GF-D8 (cell line): ENCODE data around the gene SNRPA.
A peak's percentile ranks its signal among the peaks of the same experiment; 100 is the strongest.
"Not testable (repeated sequence)": the region's sequence is repeated elsewhere in the genome, so short reads cannot be mapped to it uniquely, and the experiment has no call there.

ENCODE experiments used
- DNase-seq: peaks from one replicate; lab custom pipeline; 2025; lab: John Stamatoyannopoulos, UW

The SNRPA gene

DNA sequence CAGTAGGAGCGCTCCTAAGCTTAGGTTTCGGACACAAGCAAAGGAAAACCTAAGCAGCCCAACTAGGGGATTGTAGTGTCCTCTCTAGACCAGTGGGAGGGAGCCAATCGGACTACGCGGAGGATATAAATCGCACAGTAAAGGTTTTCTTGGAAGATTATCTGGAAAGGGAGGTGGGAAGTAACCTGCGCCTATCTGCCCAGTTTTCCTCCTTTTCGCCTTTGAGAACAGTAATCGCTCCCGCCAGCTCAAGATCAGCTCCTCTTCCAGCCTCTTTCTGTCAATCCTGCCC is 26.6 kb downstream of the SNRPA start:
- DNase-seq = no peak

DNA sequence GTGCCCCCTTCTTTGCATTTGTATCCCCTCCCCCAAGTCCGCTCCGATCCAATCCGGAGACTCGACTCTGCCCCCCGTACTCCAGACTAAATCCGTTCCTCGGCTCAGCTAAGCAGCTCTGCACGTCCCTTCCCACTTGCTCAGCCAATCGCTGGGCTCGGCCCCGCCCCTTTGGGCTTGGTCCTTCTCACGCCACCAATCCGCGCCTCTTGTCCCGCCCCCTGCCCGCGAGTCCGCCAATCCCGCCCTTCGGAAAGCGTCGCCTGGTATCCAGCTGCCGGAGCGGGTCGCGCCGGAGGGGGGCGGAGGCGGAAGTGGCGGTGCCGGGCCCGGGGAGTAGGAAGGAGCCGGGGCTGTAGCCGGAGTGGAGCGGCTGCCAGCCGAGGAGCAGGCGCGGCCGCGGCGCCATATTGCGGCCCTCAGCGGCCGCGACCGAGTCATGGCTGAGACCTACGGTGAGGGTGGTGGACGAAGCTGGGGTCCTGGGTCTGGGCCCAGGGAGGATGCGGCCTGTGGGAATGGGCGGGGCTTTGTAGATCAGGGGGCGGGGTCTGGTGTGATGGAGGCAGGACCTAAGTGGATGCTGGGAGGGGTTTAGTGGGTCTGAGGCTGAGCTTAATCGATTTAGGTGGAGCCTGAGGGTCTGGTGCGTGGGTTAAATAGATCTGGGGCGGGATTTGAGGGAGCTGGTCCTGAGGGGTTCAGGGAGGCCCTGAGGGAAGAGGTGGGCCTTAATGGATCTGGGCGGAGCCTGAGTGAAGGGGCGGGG is 27.1 kb downstream of the SNRPA start, which contains the start of gene RAB4B:
RAB4B (plus strand) TSS at position 311 of the 769 bp plus-strand sequence; CDS start at position 440, 129 bp downstream.
- DNase-seq = peak; percentile 98

DNA sequence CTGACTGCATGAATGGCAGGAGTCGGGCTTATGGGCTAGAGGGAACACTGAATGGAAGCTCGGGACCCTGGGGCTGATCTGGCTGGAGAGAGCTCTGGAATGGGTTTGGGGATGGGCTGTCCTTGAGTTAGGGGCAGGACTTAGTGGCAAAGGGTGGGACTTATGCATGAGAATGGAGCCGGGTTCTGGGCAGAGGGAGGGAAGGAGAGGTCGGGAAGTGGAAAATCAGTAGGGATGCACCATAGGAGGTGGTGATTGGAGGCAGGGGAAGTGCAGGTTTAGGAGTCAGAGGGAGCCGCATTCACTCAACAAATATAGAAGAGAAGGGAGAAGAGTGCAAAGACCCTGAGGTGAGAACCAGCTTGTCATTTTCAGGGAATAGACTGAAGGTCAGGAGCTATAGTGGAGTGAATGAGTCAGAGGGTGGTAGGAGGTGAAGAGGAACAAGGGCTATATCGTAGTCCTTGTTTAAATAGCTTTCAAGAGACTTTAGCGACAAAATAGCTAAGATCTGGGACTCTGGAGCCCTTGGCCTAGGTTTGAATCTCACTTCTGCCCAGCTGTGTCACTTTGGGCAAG is 27.8 kb downstream of the SNRPA start:
- no peak for DNase-seq

DNA sequence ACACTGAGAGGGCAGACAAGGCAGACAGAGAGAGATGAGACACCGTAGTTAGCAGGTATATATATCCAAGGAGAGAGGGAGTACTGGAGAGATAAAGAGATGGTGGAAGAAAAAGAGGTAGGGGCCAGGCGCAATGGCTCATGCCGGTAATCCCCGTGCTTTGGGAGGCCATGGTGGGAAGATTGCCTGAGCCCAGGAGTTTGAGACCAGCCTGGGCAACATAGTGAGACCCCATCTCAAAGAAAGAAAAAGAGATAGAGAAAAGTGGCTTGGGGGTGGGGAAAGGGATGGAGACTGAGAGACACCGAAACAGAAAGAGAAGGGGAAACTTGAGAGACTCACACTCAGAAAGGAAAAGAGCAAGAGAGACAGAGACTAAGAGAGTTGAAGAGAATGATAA is 29.6 kb downstream of the SNRPA start:
- DNase-seq = no peak

DNA sequence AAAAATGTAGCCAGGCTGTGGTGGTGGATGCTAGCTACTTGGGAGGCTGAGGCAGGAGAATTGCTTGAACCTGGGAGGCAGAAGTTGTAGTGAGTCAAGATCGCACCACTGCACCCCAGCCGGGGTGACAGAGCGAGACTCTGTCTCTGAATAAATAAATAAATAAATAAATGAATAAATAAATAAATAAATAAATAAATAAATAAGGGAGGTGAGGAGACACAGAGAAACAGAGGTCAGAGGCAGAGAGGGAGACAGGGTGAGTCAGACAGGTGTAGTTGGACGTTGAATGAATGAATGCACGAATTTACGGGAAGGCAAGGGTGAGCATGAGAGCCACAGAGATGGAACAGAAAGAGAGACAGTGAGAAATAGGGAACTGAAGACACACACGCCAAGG is 30.1 kb downstream of the SNRPA start:
- DNase-seq = no peak

DNA sequence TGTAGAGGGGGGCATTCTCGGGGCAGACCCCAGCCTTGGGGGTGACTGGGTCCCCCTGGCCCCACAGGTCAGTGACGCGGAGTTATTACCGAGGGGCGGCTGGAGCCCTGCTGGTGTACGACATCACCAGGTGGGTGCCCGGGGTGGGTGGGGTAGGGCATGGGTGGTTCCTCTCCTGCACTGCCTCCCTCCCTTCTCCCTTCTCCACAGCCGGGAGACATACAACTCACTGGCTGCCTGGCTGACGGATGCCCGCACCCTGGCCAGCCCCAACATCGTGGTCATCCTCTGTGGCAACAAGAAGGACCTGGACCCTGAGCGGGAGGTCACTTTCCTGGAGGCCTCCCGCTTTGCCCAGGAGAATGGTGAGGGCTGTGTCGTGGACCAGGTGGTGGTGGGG is 32.7 kb downstream of the SNRPA start:
- DNase-seq = no peak

DNA sequence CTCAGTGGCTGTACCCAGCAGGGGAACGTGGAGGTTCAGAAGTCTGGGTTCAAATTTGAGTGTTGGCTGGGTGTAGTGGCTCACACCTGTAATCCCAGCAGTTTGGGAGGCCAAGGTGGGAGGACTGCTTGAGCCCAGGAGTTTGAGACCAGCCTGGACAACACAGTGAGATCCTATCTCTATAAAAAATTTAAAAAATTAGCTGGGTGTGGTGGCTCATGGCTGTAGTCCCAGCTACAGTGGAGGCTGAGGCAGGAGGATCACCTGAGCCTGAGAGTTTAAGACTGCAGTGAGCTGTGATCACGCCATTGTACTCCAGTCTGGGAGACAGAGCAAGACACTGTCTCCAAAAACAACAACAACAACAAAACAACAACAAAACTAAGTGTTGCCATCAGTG is 33.1 kb downstream of the SNRPA start:
- not testable (repeated sequence) for DNase-seq

DNA sequence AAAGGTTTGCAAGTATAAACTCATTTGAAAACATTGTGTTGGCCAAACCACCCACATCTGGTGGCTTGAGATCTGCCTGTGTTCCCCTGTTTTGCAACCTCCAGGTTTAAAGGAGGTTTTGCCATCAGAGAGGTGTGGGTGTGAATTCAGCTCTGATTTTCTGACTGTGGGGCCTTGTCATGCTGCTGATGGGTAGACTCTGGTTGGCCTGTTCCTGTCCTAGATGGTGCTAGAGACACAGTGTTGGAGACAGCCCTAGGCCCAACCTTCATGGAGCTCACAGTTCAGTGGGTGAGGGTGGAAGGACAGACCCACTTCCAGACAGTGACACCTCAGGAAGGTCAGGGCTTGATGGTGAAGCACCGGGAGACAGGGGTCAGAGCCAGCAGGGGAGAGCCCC is 34.5 kb downstream of the SNRPA start:
- no peak for DNase-seq

DNA sequence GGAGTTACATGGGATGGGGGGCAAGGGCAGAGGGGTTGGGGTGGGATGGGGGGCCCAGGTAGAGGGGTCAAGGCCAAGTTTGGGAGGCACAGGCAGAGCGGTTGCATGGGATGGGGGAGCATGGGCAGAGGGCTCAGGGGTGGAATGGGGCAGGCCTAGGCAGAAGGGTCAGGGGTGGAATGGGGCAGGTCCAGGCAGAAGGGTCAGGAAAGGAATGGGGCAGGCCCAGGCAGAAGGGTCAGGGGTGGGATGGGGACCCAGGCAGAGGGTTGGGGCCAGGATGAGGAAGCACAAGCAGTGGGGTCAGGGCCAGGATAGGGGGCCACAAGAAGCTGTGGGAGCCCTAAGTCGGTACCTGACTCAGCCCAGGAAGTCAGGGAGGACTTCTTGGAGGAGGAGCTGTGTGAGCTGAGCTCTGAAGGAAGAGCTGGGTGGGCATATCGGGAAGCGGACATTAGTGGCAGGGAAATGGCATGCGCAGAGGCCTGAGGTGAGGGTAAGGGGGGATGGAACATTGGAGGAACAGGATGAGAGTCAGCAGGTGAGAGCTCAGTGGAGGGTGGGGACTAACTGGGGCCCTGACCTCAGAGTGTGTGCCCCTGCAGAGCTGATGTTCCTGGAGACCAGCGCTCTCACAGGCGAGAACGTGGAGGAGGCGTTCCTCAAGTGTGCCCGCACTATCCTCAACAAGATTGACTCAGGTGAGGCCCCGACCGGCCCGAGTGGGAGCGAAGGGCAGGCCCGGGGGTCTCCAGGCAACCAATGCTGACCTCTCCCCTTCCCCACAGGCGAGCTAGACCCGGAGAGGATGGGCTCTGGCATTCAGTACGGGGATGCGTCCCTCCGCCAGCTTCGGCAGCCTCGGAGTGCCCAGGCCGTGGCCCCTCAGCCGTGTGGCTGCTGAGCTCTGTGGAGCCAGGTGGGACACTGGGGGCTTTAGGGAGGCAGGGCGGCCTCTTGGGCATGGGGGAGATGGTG is 35.3 kb downstream of the SNRPA start:
- no peak for DNase-seq

DNA sequence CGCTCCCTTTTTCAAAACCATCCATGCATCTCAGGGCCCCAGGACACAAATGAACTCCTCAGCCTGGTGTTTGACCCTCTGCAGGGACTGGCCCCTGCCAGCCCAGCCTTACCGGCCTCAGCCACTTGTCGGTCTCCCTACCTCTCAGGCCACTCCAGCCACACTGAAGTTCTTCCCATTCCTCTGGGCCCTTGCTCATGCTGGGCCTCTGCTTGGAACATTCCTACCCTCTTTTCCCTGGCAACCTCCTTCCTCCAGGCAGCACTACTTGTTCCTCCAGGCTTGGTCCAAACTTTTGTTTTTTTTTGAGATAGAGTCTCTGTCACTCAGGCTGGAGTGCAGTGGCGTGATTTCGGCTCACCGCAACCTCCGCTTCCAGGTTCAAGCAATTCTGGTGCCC is 40.3 kb downstream of the SNRPA start:
- no peak for DNase-seq

DNA sequence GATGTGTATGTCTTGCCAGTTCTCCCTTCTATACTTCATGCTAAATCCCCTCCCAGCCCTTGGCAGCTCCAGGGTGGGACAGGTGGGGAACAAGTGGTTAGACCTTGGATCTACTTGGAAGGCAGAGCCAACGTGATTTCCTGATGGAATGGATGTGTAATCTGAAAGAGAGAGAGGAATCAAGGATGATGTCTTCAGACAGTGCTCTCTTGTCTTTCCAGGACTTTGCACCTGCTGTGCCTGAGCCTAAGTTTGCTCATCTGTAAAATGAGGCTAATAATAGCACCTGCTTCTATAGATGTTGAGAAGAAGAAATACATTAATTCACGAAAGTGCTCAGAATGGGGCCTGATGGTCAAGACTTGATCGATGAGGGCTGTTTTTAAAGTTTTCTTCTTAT is 41.0 kb downstream of the SNRPA start:
- no peak for DNase-seq

DNA sequence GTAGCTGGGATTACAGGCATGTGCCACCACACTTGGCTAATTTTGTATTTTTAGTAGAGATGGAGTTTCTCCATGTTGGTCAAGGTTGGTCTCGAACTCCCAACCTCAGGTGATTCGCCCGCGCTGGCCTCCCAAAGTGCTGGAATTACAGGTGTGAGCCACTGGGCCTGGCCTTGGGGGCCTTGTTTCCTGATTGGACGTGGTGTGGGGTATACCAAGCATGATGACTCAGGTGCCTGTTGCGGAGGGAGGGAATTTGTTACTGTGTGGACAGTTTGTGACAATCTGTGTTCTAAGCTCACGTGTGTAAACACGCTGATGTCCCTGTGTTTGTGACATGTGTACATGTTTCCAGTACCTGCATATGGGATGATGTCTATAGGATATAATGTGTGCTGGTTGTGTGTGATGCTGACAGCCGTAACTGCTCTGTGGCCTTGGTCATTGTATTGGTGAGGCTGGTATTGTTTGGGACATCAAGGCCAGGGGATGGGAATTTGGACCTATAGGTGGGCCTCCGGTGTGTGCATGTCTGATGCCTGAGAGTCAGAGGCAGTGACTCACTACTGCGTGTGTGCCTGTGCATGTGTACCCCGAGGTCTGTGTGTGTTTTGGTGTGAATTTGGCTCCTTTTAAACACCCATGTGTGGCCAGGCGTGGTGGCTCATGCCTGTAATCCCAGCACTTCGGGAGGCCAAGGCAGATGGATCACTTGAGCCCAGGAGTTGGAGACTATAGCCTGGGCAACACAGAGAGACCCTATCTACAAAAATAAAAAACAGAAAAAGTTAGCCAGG is 46.4 kb downstream of the SNRPA start:
- DNase-seq = no peak

DNA sequence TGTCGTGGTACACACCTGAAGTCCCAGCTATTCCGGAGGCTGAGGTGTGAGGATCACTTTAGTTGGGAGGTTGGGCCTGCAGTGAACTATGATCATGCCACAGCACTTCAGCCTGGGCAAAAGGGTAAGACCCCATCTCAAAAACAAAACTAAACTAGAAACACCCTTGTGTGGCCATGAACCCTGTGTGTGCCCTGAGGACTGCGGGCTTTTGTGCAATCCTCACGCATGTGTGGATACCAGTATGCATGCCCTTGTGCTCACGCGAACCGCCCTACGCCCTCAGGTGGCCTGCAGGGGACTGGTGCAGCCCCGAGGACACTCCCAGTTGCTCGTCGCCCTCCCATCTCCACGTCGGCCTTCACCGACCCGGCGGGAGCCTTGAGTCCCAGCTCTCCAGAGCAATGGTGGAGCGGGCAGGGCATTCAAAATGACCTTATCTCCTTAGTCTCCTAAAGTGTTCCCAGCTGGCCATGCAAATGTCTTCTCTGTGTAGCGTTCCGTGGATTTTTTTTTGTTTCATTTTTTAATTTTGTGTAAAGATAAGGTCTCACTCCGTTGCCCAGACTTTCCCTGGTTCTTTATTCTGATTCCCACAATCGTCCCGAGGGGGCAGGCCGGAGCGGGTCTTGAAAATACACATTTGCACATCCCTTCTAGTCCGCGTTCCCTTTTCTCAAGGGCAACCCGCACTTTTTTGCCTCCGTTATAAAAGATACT is 47.1 kb downstream of the SNRPA start:
- peak; percentile 76 for DNase-seq

DNA sequence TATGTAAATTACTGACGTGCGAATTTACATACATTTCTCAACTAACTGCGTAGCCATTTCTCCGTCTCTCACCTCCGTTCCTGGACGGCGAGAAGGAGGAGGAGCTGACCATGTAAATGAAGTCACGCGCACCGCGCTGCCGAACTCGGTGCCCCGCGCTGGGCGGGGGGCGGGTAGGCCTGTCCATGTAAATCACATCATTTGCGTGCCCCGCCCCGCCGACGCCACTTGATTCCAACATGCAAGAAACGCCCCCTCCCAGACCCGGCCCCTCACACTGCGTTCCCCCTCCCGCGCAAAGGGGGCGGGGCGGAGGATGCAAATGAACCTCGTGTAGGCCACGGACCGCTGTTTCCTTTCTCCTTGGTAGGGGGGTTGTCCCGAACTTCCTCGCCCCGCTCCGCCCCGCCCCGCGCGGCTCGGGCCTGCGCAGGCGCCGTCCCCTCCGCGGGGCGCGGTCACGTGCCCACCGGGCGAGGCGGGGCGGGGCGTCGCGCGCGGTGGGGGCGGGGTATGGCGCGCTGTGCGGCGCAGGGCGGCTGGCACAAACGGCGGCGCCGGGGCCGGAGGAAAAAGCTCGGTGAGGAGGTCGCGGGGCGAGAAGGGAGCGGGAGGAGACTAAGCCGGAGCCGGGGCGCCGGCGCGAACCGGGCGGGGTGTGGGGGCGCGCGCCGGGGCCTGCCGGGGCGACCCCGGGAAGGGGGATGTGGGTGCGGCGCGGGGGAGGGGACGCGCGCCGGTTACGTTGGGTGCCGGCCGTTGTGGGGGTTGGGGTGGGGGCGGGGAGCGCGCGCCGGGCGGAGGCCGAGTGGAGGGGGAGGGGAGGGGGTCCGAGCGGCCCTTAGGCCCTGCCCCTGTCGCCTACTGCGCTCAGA is 47.9 kb downstream of the SNRPA start, which contains the start of gene EGLN2:
EGLN2 (plus strand) TSS at position 509 of the 875 bp plus-strand sequence. CDS start 1,382 bp downstream, outside the sequence.
- DNase-seq = peak; percentile 99

DNA sequence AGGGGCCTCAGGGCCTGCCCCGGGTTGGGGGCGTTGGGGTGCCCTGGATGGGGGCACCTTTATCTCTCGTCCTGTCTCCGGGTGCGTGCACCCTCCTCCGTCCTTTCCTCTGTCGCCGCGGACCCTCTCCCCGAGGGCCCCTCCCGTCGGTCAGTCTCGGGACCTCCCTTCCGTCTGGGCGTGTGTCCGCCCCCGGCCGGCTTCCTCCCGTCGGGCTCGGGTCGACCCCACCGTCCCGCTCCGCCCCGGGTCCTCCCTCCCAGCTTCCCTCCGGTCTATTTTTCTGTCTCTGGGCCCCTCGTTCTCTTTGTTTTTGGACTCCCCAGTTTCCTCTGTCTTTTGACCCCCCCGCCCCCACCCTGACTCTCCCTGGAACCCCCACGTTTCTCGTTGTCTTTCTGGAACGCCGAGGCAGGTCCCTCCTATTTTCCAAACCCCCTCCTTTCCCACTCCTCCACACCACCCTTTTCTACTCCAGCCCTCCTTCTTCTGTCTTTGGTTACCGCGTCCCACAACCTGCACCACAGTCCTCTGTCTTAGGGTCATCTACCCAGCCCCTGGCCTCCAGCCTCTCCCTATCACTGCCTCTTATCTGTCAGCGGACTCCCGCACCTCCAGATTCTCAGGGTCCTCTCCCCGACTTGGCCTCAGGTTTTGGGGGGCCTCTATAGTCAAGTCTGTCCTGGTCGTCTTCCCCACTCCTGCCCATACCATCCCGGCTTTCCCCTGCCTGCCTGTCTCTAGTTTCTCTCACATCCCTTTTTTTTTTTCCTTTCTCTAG is 48.7 kb downstream of the SNRPA start:
- DNase-seq = no peak

DNA sequence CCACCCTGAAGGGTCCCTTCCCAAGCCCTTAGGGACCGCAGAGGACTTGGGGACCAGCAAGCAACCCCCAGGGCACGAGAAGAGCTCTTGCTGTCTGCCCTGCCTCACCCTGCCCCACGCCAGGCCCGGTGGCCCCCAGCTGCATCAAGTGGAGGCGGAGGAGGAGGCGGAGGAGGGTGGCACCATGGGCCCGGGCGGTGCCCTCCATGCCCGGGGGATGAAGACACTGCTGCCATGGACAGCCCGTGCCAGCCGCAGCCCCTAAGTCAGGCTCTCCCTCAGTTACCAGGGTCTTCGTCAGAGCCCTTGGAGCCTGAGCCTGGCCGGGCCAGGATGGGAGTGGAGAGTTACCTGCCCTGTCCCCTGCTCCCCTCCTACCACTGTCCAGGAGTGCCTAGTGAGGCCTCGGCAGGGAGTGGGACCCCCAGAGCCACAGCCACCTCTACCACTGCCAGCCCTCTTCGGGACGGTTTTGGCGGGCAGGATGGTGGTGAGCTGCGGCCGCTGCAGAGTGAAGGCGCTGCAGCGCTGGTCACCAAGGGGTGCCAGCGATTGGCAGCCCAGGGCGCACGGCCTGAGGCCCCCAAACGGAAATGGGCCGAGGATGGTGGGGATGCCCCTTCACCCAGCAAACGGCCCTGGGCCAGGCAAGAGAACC is 49.5 kb downstream of the SNRPA start:
- no peak for DNase-seq

DNA sequence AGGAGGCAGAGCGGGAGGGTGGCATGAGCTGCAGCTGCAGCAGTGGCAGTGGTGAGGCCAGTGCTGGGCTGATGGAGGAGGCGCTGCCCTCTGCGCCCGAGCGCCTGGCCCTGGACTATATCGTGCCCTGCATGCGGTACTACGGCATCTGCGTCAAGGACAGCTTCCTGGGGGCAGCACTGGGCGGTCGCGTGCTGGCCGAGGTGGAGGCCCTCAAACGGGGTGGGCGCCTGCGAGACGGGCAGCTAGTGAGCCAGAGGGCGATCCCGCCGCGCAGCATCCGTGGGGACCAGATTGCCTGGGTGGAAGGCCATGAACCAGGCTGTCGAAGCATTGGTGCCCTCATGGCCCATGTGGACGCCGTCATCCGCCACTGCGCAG is 50.0 kb downstream of the SNRPA start:
- DNase-seq = no peak

DNA sequence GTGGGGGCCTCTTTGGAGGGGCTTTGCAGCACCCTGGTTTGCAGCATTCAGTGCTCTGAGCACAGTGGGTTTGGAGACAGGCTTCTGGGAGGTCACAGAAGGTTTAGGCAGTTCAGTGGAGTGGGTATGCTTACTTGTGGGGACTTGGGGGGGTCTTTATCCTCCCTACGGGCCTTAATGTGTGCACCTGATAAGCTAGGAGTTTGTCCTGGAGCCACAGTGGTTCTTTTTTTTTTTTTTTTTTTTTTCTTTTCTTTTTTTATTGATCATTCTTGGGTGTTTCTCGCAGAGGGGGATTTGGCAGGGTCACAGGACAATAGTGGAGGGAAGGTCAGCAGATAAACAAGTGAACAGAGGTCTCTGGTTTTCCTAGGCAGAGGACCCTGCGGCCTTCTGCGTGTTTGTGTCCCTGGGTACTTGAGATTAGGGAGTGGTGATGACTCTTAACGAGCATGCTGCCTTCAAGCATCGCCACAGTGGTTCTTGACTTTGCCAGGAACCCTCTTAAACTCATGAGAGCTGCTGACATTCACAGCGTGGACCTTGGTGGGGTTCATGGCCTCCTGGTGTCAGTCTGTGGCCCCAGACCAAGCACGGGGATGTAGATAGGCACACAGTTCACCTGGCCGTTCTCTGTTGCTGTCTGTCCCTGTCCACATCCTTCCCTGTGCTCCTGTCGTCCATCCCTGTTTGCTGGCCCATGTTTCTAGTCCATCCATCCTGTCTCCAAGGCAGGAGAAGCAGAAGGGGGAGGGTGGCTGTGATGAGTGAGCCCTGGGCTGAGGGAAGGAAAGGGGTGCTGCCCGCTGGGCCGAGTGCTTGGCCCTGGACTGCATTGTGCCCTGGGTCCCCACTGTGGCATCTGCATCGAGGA is 50.7 kb downstream of the SNRPA start:
- DNase-seq = no peak
